Stimulated activated CD8-positive, alpha-beta memory T cell treated with anti-CD3 and anti-CD28 coated beads, Interleukin-7, amount 100 ng/mL, for 1 hour (primary cell): ENCODE measurements around the gene CDH24.

Experiments used
- DNase-seq, 2 donors: peaks; one replicate each; pipeline ENCODE4 v3.0.0-alpha.2; 2020; ENCODE audit warnings: low read depth in 2 of 2

CDH24 gene

DNA sequence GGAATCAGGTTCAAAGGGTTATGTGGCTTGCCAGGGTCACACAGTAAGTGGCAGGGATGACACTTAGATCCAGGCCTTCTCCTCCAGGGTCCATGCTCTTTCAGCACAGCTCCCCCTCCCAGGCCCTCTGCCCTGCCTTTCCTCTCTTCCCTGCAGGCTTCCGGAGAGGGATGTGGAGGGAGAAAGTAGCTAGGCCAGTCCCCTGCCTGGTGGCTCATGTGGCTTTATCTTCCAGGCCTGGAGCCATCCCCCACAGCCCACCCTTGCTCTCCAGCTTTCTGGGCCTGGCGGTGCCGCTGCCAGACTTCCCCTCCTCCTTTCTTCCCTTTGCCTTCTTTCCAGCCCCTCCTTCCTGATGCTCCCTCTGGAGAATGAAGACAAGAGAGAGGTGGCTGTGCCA is 13.6 kb downstream of the CDH24 start:
- no peak for DNase-seq

DNA sequence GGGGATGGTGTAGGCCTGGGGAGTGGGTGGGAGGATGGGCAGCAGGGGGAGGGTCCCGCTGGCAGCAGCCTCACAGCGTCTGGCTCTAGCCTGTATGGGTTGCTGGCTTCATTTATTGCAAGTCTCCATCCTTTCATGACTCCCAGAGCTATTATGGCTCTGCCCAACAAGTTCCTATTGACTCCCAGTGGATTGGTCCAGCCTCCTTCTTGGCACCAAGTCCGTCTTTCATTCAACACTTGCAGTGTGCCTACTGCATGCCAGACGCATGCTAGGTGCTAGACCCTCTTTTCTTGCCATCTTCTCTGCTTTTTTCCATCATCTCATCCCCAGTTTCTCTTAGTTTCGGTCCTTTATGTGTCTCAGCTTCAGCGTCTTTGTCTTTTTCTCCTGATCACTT is 14.2 kb downstream of the CDH24 start:
- DNase-seq, result no peak

DNA sequence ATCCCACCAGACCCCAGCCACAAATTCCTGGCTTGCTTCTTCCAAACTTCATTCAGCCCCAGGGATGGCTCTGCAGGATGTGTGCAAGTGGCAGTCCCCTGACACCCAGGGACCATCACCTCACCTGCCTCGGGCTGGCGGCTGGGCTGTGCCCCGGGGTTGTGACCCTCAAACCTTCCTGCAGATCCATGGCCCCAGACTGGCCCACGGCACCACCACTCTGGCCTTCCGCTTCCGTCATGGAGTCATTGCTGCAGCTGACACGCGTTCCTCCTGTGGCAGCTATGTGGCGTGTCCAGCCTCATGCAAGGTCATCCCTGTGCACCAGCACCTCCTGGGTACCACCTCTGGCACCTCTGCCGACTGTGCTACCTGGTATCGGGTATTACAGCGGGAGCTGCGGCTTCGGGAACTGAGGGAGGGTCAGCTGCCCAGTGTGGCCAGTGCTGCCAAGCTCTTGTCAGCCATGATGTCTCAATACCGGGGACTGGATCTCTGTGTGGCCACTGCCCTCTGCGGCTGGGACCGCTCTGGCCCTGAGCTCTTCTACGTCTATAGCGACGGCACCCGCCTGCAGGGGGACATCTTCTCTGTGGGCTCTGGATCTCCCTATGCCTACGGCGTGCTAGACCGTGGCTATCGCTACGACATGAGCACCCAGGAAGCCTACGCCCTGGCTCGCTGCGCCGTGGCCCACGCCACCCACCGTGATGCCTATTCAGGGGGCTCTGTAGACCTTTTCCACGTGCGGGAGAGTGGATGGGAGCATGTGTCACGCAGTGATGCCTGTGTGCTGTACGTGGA is 15.0 kb downstream of the CDH24 start, which contains the start of gene PSMB11:
Gene PSMB11, plus strand, starts transcription at position 51 of the 804 bp plus-strand sequence. Its CDS starts 14 bp downstream, at position 65.
- DNase-seq, result no peak

DNA sequence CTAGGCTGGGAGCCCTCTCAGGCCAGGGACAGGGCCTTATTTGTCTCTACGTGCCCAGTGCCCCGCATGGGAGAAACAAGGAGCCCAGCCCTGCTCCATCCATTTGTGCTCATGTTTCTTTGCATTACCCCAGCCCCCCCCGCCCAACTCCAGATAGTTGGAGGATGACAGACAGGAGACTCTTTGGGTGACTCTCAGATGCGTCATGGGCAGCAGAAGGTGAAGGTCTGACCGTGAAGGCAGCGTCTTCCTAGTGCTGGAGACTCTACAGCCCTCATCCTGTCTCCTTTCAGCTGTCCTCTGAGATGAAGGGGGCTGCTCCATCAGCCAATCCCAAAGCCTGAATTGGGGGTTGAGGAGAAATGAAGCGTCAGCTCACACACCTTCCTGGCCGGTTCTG is 15.6 kb downstream of the CDH24 start:
- DNase-seq, result no peak

DNA sequence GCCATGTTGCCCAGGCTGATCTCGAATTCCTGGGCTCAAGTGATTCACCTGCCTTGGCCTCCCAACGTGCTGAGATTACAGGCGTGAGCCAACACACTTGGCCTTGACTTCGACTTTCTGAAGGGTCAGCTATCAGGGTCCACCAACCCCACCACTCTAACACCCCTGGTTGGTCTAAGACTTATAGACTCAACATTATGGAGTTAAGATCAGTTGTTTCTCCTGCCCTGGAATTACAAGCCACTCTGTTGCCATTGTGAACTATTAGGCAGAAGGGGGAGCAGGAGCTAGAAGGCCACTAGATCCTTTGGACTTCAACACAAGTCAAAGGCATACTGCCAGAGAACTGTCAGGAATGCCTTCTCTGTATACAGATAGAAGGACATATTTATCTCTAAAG is 17.2 kb downstream of the CDH24 start:
- no peak for DNase-seq

DNA sequence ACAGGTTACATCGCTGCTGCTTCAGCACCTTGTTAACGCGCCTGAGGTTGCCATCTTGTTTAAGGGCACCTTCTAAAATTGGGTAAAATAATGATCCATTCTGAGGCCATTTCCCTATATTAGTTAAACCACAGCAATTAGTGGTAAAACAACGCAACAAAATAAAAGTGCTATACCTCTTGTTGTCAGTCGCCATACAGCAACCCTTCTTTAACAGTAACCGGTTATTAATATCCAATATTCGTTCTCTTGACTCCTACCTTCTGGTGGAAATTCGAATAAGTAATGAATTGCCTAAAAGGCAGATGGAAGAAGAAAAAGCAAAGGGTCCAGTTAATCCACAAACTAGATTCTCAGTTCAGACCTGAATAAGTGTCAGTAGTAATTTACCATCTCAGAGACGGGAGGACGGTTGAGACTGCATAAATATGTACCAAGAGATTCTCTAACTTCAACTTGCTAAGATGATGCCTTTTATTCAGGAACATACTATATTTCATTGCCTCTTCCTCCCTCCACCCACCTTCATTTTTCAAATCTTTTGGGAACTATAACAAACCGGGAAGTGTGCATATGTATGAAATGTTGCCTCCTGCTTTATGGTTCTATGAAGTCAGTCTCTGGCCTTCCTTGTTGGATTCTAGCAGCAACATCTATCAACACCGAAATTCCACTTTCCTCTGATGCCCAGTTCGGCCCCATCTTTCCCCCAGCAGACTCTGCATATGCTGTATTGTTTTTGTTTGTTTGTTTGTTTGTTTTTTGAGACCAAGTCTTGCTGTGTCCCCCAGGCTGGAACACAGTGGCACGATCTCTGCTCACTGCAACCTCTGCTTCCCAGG is 21.8 kb downstream of the CDH24 start:
- DNase-seq, result no peak

DNA sequence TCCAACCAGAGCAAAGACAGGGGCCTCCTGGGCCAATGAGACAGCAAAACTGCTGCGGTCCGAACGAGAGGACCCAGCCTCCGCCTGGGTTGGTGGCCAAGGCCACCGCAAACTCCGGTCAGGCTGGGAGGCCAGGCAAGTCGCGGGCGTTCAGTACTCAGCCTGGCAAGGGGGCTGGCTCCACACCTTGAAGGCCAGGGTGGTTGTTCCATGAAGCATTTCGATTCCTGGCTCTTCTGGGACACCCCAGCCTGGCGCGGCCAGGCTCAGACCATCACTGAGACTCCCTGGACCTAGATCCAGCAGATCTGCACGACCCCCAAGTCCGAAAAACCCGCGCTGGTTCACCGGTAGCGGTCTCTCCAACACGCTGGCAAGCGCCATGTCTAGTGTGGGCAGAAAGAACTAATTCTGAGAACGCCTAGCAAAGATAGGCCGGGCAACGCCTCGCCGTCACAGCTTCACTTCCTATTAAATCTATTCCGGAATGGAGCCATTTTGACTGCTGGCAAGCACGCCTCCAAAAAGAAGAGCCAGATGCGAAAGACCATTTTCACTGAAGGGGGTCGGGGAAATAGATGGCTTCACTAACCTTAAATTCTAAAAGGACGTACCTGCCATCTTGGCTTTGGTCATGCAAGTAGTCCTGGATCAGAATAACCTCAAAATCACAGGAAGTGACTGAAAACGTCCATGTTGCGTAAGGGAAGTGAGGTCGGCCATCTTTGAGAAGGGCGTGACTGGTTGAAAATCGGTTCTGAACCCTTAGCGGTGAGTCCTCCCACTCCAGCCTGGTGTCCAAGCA is 22.6 kb downstream of the CDH24 start, which contains the start of gene PSMB5:
Gene PSMB5, minus strand, starts transcription at position 403 of the 805 bp plus-strand sequence. Its CDS starts 19 bp downstream, at position 384.
- peak; percentile 63 to 64 for DNase-seq

DNA sequence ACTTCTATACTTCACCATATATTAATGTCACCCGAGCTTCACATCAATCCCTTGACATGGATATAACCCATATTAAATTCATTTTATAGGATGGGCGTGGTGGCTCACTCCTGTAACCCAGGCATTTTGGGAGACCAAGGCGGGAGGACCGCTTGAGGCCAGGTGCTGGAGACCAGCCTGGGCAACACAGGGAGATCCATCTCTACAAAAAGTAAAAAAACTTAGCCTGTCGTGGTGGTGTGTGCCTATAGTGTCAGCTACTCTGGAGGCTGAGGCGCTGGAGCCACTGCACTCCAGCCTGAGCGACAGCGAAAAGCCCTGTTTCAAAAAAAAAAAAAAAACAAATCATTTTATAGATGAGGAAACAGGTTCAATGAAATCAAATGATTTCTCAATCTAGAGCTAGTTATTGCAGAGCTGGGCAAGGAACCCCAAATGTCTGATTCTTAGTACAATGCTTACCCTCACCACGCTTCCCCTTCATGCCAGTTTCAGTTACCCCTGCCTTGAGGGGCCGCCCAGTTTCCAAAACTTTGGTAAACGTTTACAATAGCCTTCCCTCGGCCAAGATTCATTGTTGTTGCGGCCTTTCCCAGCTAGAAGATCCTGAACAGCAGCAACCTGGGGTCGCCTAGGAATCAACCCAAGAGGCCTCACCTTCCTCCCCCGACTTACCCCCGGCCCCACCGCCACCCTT is 23.4 kb downstream of the CDH24 start:
- DNase-seq, result no peak

DNA sequence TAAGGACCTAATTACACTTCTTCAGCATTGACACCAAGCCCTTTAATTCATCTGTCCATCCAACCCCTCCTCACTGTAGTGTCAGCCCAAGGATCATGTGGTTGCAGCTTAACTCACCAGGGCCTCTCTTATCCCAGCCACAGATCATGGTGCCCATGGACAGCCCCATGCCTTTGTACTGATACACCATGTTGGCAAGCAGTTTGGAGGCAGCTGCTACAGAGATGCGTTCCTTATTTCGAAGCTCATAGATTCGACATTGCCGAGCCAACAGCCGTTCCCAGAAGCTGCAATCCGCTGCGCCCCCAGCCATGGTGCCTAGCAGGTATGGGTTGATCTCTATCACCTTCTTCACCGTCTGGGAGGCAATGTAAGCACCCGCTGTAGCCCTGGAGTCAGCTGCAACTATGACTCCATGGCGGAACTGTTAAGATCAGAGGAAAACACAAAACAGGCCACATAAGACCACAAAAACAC is 24.0 kb downstream of the CDH24 start:
- DNase-seq, result no peak

DNA sequence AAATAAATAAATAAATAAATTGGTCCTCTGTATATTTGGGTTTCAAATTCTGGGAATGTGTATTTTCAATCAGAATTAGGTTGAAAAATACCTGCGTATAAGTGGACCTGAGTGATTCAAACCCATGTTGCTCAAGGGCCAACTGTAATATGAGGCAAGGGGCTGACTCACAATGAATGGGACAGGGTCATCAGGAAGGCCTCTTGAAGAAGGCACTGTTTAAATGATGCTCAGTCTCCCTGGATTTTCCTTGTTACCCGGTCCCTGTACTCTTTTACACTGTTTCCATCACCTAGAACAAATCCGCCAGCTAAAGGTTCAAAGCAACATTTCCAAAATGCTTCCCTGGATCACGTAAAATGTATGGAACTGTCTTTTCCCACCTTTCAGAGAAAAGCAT is 26.4 kb downstream of the CDH24 start:
- DNase-seq, result no peak

DNA sequence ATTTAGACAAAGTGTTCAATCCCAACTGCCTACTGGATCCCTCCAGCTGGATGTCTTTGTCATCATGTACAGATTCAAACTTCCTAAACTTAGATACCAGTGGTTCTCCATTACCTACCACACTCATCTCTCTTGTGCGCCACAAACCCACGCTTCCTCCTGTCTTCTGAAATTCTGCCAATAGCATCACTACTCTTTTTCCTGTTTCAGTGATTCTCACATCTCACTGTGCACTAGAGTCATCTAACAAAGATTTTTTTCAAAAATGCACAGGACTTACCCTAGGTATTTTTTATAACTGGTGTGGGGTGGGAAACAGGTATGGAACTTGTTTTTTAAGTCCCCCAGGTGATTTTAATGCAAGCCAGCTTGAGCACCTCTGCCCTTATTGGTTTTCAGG is 28.5 kb downstream of the CDH24 start:
- DNase-seq, result no peak

DNA sequence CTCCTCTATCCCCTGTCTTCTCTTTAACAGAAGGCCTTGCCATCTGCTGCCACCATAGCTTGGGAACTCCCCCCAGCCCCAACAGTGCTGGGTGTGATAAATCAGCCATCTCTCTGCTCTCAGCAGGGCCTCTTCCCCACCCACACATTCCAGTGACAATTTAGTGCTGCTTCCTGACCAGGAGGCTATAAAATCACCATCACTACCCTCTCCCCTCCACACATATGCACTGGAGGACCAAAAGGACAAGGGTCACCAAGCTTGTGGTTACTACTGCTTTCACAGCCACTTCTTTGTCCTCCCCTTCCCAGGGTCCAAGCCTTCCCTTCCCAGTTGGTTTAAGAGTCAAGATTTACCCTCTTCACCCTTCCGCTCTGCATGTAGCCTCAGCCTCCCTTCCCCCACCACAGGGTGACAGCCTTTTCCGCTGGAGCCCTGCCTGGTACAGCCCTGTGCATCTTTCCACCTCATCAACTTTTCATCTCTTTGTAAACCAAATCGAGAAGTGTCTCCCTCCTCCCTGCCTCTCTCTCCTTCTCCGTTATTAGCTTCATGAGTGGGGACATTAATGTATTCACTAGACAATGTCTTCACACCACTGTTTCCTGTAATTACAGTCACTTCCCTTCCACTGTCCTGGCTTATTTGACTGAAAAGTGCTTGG is 32.0 kb downstream of the CDH24 start:
- DNase-seq, result no peak

DNA sequence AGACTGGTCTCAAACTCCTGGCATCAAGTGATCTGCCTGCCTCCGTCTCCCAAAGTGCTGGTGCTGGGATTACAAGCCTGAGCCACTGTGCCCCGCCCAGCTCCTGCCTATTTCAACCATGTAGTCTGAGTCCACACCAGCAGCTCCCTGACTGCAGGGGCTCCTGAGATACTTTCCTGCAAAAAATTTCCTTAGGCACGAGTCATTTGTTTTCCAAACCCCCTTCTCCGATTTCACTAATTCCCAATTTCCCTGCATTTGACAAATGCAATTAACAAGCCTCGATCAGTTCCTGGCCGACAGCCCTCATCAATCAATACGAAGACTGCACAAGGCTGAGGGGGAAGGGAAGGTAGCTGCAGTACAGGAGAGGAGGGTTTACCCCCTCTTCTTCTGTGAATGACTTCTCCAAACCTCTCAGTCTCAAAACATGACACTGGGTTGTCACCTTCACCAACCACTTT is 32.7 kb downstream of the CDH24 start:
- no peak for DNase-seq

DNA sequence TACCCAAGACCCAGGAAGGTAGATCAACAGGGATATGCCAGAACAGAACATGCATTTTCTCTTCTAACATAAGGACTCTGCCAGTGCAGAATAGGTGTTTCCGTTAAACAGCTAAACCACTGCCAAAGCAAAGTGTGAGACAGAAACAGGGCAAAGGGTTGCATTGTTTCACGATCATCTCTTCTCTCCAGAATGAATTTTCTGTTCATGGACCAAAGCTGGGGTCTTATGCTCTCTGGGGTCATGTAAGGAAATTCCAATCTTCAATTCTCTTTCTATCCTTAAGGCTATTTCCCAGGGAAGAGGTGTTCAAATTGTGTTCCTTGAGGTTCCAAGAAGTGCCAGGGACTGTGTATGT is 33.5 kb downstream of the CDH24 start:
- DNase-seq, result no peak

DNA sequence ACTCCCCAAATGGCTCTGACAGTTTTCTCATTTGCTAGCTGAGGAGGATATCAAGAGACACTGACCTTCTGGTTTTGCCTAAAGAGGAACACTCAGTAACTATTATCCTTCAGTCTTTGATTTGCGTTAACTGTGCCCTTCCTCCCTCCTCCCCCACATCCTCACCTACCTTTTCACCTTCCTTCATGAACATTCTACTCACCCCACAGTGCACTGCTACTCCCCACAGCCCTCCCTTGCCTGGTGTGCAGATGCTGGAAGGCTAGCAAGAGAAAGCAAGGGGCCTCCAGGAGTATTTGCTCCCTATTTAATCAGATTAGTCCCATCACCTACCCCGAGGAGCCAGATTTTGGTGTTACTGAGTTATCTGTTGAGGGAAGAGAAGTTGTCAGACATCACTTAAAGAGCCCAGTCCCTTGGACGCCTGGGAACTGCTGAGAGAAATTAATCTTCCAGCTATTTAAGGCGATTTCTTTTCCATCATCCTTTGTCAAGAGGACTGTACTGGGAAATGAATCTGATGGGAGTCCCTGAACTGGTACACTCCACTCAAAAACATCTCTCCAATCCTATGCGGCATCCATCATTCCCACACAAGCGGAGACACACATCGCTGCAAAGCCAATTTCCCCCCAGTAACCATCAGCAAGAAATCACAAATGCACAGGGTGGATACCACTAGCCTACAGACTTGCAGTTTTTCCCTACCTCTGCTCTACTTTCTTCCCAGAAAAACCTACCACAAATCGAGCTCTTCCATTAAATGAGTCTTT is 34.1 kb downstream of the CDH24 start:
- DNase-seq, result no peak

DNA sequence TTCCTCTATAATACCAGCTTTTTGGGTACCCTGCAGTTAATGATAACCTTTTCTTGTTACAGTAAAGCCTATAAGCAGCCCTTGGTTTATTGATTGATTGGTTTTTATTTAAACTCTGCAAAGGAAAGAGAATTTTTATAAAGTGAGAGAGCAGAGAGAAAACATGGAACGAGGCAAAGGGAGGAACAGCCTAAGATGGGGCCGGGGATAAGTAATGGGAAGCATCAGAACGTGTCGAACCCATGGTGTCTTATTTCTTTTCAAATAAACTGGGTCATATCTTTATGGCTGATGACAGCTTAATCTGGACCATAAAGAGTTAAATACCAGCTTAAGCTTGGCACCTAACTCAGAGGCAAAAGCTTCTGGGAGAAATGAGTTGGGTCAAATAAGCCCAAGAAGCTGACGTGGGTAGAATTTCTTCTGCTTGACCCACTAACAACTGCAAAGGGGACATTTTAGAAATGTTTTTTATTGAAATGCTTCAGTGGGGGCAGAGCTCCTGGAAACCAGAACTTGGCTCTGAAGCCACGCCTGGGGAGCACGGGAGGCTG is 35.4 kb downstream of the CDH24 start:
- DNase-seq, result no peak

DNA sequence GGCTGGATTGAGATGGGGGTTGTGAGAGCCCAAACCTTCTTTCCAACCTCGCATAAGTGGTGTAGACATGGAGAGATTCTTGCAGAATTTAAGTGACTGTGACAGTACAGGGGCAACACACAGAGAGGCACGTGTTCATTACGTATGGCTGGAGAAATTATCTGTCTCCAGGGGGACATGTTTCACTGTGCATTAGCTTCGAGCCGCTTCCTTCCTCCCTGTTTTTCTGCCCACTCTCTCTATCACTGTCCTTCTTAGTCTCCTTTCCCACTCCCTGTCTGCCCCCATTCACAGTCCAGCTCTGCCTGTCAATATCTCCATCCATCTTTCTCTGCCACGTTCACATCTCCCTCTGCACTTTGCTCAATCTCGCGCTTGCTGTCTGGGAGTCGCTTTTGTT is 35.9 kb downstream of the CDH24 start:
- no peak for DNase-seq

DNA sequence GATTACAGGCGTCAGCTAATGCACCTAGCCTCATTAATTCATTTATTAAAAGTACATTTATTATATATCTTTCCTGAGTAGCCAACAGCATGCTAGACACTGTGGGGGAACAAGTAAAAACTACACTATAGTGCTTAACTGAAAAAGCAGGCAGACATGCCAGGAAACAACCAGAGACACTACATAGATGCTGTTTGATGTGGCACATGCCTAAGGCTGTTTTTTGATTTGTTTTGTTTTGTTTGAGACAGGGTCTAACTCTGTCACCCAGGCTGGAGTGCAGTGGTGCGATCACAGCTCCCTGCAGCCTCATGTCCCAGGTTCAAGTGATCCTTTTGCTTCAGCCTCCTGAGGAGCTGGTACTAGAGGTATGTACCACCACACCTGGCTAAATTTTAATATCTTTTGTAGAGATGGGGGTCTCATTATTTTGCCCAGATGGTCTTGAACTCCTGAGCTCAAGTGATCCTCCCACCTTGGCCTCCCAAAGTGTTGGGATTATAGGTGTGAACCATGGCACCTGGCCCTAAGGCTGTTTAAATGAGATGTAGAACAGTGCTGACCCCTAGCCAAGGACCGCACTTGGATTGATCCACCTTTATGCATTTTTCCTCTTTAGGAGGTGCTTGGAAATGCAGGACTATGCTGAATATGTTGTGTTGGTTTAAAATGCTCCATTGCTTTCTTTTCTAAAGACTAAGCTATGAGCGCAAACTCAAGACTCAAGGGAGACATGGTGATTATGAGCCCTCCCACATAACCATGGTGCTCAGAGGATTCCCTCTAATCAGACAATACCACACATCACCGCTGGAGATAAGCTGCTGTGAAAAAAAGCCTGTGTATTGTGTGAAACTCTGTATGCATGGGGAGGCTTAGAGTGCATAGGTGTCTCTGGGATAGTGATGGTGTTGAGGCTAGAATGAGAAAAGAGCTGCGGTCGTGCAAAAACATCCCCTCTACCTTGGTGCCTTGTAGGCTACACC is 36.9 kb downstream of the CDH24 start:
- DNase-seq, result no peak
